ENCODE data around the gene ABCG1.

Gene ABCG1

DNA sequence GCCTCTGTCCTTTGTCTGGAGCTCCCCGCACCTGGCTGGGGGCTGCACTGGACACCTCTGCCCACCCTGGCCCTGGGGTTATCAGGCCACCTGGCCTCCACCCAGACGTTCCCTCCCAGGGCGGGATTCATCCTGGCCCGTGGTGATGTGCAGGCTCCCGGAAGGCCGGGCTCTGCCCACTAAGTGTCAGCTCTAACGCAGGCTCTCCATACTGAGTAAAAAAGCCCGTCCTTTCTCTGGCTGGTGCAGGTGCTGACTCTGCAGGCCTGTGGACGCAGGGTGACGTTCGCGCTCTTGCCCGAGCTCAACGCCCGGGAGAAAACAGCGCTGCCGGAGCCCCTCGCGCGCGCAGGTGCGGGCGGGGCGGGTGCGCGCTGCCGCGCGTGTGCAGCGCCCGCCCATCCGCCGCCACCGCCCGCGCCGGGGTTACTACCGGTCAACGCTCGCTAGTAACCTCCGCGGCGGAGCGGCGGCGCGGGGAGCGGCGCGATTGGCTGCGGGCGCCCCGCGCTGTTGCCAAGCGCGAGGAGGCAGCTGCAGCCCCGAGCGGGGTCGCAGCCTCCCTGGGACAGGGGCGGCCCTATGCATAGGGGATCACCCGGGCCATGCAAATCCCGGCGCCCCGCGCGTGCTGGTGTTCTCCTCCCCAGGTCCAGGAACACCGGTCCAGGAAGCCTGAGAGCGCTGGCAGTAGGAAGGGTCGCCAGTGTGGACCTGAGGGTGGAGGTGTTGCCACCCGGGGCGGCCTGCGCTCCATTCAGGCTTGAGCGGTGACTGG, 15.7 kb downstream of the ABCG1 start:
- TF ChIP-seq, protein P1, sequence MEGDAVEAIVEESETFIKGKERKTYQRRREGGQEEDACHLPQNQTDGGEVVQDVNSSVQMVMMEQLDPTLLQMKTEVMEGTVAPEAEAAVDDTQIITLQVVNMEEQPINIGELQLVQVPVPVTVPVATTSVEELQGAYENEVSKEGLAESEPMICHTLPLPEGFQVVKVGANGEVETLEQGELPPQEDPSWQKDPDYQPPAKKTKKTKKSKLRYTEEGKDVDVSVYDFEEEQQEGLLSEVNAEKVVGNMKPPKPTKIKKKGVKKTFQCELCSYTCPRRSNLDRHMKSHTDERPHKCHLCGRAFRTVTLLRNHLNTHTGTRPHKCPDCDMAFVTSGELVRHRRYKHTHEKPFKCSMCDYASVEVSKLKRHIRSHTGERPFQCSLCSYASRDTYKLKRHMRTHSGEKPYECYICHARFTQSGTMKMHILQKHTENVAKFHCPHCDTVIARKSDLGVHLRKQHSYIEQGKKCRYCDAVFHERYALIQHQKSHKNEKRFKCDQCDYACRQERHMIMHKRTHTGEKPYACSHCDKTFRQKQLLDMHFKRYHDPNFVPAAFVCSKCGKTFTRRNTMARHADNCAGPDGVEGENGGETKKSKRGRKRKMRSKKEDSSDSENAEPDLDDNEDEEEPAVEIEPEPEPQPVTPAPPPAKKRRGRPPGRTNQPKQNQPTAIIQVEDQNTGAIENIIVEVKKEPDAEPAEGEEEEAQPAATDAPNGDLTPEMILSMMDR (IDR thresholded peaks at IDR 0.05; ENCODE audit: extremely low read depth, missing control alignments), result no peak
- peak; percentile 86 for DNase-seq (ENCODE audit: low spot score)

DNA sequence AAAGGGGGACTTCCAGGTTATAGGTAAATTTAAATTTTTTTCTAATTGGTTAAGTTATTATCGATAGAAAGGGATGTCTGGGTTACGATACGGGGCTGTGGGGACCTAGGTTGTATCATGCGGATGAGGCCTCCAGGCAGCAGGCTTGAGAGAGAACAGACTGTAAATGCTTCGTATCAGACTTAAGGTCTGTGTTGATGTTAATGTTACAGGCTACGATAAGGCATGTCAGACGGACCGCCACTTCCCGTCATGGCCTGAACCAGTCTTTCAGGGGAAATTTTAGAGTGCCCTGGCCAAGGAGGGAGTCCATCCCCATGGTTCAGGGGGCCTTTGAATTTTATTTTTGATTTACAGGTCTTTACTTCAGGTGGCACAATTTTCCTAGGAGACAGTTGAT, 16.7 kb downstream of the ABCG1 start:
- TF ChIP-seq, protein P1 (IDR thresholded peaks at IDR 0.05; ENCODE audit: extremely low read depth, missing control alignments), result no peak
- DNase-seq (ENCODE audit: low spot score), result no peak

DNA sequence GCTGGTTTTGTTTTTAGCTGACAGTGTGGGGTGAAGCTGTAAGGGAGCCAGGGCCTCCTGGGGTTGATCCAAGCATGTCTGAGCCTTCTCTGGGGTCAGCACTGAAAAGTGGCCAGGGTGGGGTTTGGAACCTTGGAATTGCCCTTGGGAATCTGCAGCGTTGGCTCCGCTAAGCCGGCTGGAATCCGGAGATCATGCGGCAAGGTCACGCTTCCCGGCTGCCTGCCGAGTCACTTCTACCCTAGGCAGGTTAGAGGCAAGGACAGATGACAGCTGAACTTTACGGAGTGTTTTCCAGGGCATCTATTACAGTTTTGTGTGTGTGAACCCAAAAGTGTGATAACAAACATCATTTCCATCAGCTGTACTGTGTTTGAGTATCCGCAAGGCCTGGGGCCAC, 17.1 kb downstream of the ABCG1 start:
- no peak for DNase-seq (ENCODE audit: low spot score)
- TF ChIP-seq, protein P1 (IDR thresholded peaks at IDR 0.05; ENCODE audit: extremely low read depth, missing control alignments), result no peak

DNA sequence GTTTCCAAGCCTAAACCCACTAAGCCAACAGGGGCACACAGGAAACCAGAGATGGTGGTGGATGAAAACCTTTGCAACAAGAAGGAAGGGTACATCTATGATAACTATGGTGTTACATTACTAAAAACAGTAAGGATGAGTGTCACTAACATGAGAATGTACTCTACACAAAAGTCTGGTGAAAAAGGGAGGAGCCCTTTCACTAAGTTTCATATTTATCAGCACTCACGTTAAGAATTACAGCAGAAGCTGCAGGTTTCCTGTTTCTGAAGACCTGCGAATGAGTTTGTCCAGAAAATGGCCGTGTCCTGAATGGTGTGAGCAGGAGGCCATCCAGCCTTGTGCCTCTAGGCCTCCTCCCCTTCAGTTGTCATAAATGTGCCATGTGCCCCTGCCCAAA, 17.8 kb downstream of the ABCG1 start:
- TF ChIP-seq, protein P1 (IDR thresholded peaks at IDR 0.05; ENCODE audit: extremely low read depth, missing control alignments), result no peak
- peak; percentile 50 for DNase-seq (ENCODE audit: low spot score)

DNA sequence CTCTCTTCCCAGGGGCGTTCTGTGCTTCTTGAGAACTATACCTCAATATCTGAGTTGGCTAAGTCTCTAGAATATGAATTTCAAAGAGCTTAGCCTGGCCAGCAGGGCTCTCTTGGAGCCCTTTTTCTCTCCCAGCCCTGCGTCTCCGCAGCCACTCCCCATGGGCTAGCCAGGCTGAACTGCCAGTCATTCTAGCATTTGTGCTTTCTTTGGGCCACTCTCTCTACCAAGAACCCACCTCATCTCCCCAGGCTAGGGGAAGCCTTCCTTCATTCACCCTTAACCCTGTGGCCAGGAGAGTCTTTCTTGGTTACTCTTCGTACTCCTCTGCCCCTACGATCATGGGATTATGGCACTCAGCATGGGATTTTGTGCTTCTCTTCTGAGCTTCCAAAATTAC, 18.2 kb downstream of the ABCG1 start:
- no peak for DNase-seq (ENCODE audit: low spot score)
- TF ChIP-seq, protein P1 (IDR thresholded peaks at IDR 0.05; ENCODE audit: extremely low read depth, missing control alignments), result no peak

DNA sequence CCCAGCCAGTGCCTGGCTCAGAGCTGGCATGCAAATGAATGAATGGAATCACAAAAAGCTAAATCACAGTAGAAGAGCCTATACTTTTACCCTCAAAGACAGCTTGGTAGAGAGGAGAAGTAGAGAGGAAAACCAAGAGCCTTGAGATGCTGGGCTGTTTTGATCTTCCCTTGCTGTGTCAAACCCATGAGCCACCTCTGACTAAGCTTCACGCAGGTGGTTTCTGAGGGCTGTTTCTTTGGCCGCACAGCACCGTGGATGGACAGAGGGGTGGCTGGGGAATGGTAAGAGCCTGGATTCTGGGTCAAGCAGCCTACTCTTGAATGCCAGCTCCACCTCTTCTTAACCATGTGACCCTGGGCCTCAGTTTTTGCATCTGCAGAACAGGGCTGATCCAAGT, 18.6 kb downstream of the ABCG1 start:
- no peak for DNase-seq (ENCODE audit: low spot score)
- TF ChIP-seq, protein P1 (IDR thresholded peaks at IDR 0.05; ENCODE audit: extremely low read depth, missing control alignments), result no peak

DNA sequence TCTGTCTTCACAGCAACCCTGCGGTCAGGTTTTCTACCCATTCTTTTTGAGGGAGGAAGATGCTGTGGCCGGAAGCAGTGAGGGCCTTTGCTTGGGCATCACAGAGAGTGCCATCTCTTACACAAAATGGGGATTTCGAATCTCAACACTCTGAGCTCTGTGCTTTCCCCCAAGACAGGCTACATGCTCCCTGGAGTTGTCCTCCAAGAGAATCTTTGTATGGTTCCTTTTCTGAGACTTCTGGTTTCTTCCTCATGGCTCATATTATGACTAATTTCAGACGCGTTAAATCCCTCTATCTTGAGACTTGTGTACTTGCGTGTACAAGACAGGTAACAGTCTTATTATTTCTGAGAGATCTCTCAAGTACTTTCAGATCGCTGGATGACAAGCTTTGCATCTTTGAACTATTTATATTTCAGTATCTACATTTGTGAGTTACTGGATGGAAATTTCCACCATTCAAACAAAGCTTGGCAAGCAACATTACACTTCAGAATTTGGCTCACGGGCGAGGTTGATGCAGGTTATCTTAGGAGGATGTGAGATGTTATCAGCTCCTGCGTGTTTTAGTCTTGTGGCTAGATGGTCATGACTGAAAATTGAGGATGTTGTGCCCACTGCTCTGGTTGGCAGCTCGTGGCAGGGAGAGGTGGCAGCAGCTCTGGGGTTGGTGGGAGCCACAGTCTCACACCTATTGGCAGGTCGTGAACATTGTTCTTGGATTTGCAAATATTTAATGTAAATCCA, 19.4 kb downstream of the ABCG1 start:
- no peak for DNase-seq (ENCODE audit: low spot score)
- TF ChIP-seq, protein P1 (IDR thresholded peaks at IDR 0.05; ENCODE audit: extremely low read depth, missing control alignments), result no peak
